ENCODE data around the gene EMILIN1.

Gene EMILIN1

GRCh38 chr2:27080603-27080936, 2.2 kb downstream of the EMILIN1 start:
- H3K4me3 ChIP-seq (ENCODE audit: low read length) = peak overlapping the region; percentile 64; the same call in 1 of the 2 replicates
- no peak for TF ChIP-seq ZNF274 (IDR thresholded peaks at IDR 0.05; ENCODE audit: low read depth, low read length)

GRCh38 chr2:27081984-27082772, 3.8 kb downstream of the EMILIN1 start:
- no peak overlapping the region; the same call in 1 of the 2 replicates for H3K4me3 ChIP-seq (ENCODE audit: low read length)
- TF ChIP-seq ZNF274 (IDR thresholded peaks at IDR 0.05; ENCODE audit: low read depth, low read length) = no peak

DNA sequence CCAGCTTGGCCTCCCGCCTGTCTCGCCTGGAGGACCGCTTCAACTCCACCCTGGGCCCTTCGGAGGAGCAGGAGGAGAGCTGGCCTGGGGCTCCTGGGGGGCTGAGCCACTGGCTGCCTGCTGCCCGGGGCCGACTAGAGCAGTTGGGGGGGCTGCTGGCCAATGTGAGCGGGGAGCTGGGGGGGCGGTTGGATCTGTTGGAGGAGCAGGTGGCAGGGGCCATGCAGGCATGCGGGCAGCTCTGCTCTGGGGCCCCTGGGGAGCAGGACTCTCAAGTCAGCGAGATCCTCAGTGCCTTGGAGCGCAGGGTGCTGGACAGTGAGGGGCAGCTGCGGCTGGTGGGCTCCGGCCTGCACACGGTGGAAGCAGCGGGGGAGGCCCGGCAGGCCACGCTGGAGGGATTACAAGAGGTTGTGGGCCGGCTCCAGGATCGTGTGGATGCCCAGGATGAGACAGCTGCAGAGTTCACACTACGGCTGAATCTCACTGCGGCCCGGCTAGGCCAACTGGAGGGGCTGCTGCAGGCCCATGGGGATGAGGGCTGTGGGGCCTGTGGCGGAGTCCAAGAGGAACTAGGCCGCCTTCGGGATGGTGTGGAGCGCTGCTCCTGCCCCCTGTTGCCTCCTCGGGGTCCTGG, 4.5 kb downstream of the EMILIN1 start:
- no peak overlapping the region for H3K4me3 ChIP-seq (ENCODE audit: low read length)

GRCh38 chr2:27083410-27084296, 5.2 kb downstream of the EMILIN1 start:
- H3K4me3 ChIP-seq (ENCODE audit: low read length) = no peak overlapping the region
- TF ChIP-seq ZNF274 (IDR thresholded peaks at IDR 0.05; ENCODE audit: low read depth, low read length) = no peak

More for the DNA sequence above, 4.5 kb downstream of the EMILIN1 start:
- no peak for TF ChIP-seq ZNF274 (IDR thresholded peaks at IDR 0.05; ENCODE audit: low read depth, low read length)

DNA sequence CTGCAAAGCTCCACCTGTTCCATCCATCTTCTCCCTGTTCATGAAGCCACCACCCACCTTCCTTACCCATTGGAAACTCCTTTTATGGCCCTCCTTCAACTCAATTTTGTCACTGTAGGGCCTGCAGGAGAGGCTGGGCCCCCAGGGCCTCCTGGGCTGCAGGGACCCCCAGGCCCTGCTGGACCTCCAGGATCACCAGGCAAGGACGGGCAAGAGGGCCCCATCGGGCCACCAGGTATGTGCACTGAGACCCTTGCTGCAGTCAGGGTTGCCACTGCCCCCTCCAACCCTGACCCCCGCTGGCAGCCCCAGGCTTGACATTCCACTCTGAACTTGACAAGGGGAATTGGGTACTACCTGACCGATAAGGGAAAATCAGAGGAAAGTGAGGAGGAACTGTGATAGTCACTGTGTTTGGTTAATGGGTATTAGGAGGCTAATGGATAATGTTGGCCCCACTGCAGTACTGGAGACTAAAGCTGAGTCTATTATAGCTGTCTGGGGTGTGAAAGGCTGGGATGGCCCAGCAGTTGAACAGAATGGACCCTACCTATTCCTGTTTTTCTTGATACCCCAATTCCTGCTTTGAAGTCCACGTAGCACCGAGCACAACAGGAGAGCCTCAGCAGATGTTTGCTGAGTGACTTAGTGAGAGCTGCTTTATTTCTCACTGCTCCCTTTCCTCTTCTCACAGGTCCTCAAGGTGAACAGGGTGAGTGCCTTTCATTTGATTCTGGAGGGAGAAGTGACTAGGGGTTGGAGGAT, 6.1 kb downstream of the EMILIN1 start:
- no peak overlapping the region for H3K4me3 ChIP-seq (ENCODE audit: low read length)
- TF ChIP-seq ZNF274 (IDR thresholded peaks at IDR 0.05; ENCODE audit: low read depth, low read length) = no peak

DNA sequence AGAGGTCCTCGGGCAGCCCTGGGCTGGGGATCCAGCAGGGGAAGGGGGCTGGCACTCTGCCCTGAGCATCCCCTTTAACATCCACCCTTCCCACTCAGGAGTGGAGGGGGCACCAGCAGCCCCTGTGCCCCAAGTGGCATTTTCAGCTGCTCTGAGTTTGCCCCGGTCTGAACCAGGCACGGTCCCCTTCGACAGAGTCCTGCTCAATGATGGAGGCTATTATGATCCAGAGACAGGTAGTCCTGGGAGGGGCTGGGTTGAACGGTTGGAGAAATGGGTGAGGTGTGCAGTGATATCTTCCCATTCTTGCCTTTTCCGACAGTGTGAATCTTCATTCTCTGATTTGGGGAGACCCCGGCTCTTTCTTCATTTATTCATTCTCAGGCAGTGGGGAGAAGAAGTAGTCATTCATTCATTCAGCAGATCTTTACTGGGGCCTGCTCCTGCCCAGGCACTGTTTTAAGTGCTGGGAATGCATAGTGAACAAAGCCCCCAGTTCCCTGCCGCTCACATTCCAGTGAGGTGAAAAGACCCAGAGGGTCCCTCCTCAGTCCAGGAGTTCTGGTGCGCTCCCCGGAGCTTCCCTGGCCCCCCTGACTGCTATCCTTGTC, 6.8 kb downstream of the EMILIN1 start:
- no peak overlapping the region; the same call in 1 of the 2 replicates for H3K4me3 ChIP-seq (ENCODE audit: low read length)
- no peak for TF ChIP-seq ZNF274 (IDR thresholded peaks at IDR 0.05; ENCODE audit: low read depth, low read length)

DNA sequence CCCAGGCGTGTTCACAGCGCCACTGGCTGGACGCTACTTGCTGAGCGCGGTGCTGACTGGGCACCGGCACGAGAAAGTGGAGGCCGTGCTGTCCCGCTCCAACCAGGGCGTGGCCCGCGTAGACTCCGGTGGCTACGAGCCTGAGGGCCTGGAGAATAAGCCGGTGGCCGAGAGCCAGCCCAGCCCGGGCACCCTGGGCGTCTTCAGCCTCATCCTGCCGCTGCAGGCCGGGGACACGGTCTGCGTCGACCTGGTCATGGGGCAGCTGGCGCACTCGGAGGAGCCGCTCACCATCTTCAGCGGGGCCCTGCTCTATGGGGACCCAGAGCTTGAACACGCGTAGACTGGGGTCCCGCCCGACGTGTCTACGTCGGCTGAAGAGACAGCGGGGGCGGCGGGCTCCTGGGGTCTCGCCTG, 7.3 kb downstream of the EMILIN1 start:
- H3K4me3 ChIP-seq (ENCODE audit: low read length) = peak overlapping the region; percentile 68; the same call in 1 of the 2 replicates

DNA sequence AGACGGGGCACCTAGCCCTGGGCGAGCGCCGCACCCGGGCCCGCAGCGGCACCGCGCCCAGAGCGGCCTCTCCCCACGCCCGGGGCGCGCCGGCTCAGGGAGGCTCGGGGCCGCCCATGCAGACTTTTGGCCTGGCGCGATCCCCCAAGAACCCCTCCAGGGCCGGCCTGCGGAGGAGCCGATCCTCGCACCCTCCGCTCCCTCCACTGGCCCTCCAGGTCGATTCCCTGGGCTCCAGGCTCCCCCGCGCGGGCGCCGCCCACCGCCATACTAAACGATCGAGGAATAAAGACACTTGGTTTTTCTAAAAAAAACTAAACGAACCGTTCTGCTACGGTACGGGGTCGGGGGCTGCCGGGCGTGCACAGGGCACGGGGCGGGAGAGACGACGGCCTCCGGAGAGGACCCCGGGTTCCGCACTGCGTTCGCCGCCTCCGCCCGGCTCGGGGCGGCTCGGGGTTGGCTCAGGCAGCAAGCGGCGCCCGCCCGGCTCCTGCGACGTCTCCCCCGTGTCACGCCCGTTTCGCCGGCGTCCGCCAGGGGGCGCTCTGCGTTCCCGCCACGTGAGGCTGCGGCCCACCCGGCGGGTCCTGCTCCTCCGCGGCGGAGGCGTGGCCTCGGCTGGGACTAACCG, 7.8 kb downstream of the EMILIN1 start:
- TF ChIP-seq ZNF274 (IDR thresholded peaks at IDR 0.05; ENCODE audit: low read depth, low read length) = no peak
- peak overlapping the region; percentile 68; the same call in 1 of the 2 replicates for H3K4me3 ChIP-seq (ENCODE audit: low read length)

More for the DNA sequence above, 7.3 kb downstream of the EMILIN1 start:
- TF ChIP-seq ZNF274 (IDR thresholded peaks at IDR 0.05; ENCODE audit: low read depth, low read length) = no peak

DNA sequence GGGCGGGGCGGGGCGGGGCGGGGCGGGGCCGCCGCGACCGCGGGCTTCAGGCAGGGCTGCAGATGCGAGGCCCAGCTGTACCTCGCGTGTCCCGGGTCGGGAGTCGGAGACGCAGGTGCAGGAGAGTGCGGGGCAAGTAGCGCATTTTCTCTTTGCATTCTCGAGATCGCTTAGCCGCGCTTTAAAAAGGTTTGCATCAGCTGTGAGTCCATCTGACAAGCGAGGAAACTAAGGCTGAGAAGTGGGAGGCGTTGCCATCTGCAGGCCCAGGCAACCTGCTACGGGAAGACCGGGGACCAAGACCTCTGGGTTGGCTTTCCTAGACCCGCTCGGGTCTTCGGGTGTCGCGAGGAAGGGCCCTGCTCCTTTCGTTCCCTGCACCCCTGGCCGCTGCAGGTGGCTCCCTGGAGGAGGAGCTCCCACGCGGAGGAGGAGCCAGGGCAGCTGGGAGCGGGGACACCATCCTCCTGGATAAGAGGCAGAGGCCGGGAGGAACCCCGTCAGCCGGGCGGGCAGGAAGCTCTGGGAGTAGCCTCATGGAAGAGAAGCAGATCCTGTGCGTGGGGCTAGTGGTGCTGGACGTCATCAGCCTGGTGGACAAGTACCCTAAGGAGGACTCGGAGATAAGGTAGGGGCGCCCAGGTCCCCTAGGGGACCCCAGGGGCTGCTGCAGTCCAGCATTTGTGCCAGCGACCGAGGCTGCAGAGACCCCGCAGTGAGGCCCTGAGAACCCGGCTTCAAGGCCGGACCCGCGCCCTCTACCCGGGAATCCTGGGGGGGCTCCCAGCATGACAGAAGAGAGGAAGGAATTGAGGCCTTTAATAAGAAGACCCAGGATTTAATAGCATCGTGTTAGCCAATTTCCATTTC, 8.5 kb downstream of the EMILIN1 start, which contains the start of gene KHK:
TSS of gene KHK (plus strand) at position 49 of the 870 bp plus-strand sequence. CDS start at position 537, 488 bp downstream.
- TF ChIP-seq ZNF274 (IDR thresholded peaks at IDR 0.05; ENCODE audit: low read depth, low read length) = no peak
- H3K4me3 ChIP-seq (ENCODE audit: low read length) = peak within 1 kb of the TSS; percentile 68; the same call in 1 of the 2 replicates

DNA sequence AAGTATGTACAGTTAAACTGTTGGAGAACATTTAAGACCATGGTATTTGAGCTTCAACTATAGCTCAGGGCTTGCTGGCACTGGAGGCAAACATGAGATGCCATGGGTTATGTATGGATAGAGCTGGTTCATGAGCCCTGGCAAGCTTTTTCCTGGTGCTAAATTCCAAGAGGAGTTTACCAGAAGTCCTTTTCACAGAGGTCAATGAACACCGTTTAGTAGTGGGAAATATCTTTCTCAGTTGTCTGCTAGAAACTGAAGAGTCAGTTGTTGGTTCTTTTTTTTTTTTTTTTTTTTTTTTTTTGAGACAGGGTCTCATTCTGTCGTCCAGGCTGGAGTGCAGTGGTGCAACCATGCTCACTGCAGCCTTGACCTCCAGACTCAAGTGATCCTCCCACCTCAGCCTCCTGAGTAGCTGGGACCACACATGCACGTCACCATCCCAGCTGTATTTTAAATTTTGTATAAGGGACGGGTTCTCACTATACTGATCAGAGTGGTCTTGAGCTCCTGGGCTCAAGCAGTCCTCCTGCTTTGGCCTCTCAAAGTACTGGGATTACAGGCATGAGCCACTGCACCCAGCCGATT, 9.5 kb downstream of the EMILIN1 start:
- no peak overlapping the region for H3K4me3 ChIP-seq (ENCODE audit: low read length)
- no peak for TF ChIP-seq ZNF274 (IDR thresholded peaks at IDR 0.05; ENCODE audit: low read depth, low read length)

DNA sequence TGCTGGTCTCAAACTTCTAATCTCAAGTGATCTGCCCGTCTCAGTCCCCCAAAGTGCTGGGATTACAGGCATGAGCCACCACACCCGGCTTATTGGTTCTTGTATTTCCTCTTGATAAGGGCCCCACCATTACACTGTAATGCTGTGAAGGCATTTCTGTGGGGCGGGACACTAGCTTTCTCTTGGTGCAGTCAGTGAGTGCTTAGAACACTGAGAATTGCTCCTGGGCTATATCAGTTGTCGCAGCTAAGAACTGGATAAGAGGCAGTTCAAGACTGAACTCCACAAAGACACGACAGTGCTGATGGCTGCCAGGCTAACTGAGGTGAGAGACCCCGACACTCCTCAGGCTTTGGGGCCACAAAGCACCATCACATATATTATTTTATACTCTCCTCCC, 10.2 kb downstream of the EMILIN1 start:
- no peak overlapping the region for H3K4me3 ChIP-seq (ENCODE audit: low read length)
- TF ChIP-seq ZNF274 (IDR thresholded peaks at IDR 0.05; ENCODE audit: low read depth, low read length) = no peak
